ENCODE measurements around the gene DES. TPM values are rescaled to one million over a fixed set of nuclear protein-coding genes. Genes with fewer than 3 reads are reported as not detected.

The DES gene
- total and polyA plus RNA-seq, 2 of the 4 experiments (the other 2 are of a cell fraction): 4.3 to 4.9 TPM

DNA sequence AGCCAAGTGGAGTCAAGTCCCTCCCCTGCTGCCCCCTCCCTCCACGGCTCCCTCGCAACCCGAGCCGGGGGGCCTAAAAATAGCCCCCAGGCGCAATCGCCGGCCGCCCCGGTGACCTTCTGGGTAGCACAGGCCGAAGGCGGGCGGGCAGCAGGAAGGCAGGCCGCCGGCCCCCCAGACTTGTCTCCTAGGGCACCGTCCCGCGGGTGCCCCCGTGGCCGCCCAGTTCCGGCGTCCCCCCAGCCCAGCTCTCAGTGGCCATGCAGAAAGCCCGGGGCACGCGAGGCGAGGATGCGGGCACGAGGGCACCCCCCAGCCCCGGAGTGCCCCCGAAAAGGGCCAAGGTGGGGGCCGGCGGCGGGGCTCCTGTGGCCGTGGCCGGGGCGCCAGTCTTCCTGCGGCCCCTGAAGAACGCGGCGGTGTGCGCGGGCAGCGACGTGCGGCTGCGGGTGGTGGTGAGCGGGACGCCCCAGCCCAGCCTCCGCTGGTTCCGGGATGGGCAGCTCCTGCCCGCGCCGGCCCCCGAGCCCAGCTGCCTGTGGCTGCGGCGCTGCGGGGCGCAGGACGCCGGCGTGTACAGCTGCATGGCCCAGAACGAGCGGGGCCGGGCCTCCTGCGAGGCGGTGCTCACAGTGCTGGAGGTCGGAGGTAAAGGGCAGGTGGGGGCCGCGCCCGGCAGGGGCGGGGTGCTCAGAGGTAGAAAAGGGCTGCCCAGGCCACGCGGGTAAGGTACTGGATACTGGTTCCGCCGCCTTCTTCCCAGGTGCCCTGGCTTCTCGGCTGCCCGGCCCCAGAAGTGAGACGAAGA is 16.7 kb downstream of the DES start, which contains the start of gene SPEG:
TSS of gene SPEG (plus strand) at position 126 of the 808 bp plus-strand sequence. CDS start at position 261, 135 bp downstream.
- Histone ChIP-seq H3K27ac (ENCODE audit: insufficient read depth, low read length) (no peak within 1 kb of the TSS), H4K8ac (ENCODE audit: low read depth in 2 of 2, low read length in 2 of 2) (peak within 1 kb of the TSS in 1 of 2 experiments; percentile 19; a peak in 1 of 4 replicates), H2AK5ac (ENCODE audit: low read depth, low read length) (no peak within 1 kb of the TSS; the same call in 1 of the 2 replicates), H4K20me1 (ENCODE audit: insufficient read depth, low read length) (no peaks in the 10 kb centered on the region), H3K79me1 (ENCODE audit: low read depth in 1 of 2, low read length in 2 of 2) (no peaks in the 10 kb centered on the region), H3K18ac (ENCODE audit: low read depth, low read length) (no peak within 1 kb of the TSS; the same call in 1 of the 2 replicates), H3K27me3 (ENCODE audit: control insufficient read depth, insufficient read depth, low read length) (no peaks in the 10 kb centered on the region; the same call in 1 of the 2 replicates), H3K9me3 (ENCODE audit: control insufficient read depth, insufficient read depth, low read length) (no peaks in the 10 kb centered on the region), H3K36me3 (ENCODE audit: control insufficient read depth, insufficient read depth, low read length) (no peaks in the 10 kb centered on the region), H2BK120ac (ENCODE audit: low read depth, low read length) (no peak within 1 kb of the TSS), H4K91ac (ENCODE audit: insufficient read depth, low read depth, low read length) (no peak within 1 kb of the TSS; the same call in 1 of the 2 replicates), H2AK9ac (replicated peaks; ENCODE audit: low read depth, low read length, poor library complexity) (peak within 1 kb of the TSS; percentile 70), H2AFZ (replicated peaks; ENCODE audit: low read length, poor library complexity) (peak within 1 kb of the TSS; percentile 74), H4K5ac (ENCODE audit: low read depth, low read length) (peak within 1 kb of the TSS; percentile 41; the same call in 1 of the 2 replicates), H2BK5ac (ENCODE audit: low read depth, low read length, poor library complexity, severe bottlenecking) (no peak within 1 kb of the TSS), H3K4me1 (ENCODE audit: control insufficient read depth, insufficient read depth, low read length) (peaks cover 8% of the 10 kb centered on the region), H3K14ac (replicated peaks; ENCODE audit: low read depth, low read length) (no peak within 1 kb of the TSS; the same call in 1 of the 2 replicates), H3K9me1 (ENCODE audit: insufficient read depth, low read length) (peaks cover 3% of the 10 kb centered on the region; the same call in 1 of the 2 replicates), H3K23ac (ENCODE audit: low read depth, low read length) (no peak within 1 kb of the TSS; the same call in 1 of the 2 replicates), H2BK20ac (ENCODE audit: low read depth, low read length) (peak within 1 kb of the TSS; percentile 1; the same call in 1 of the 2 replicates), H2BK15ac (ENCODE audit: low read depth, low read length) (no peak within 1 kb of the TSS), H3K9ac (ENCODE audit: low read depth, low read length) (no peak within 1 kb of the TSS), H3K4me2 (ENCODE audit: low read depth, low read length) (no peak within 1 kb of the TSS), H3K4ac (ENCODE audit: low read depth, low read length) (peak within 1 kb of the TSS; percentile 0; the same call in 1 of the 2 replicates), H3K56ac (ENCODE audit: extremely low read depth, insufficient read depth, low read length) (no peak within 1 kb of the TSS), H3K4me3 (ENCODE audit: insufficient read depth, low read depth, low read length) (no peak within 1 kb of the TSS)
- POLR2A ChIA-PET (ENCODE audit: unreplicated experiment): no interaction called here
- in situ Hi-C loops (cut with MboI; ENCODE audit: low sequenced_read_pairs) (no loop called here), dilution Hi-C loops (cut with HindIII; ENCODE audit: low sequenced_read_pairs, unreplicated experiment) (no loop called here), intact Hi-C loops (cut with micrococcal nuclease) (loop anchor here (1.0 kb wide), 1 partner anchor 32 kb away; no protein-coding TSS in a partner anchor)
- 31% methylated on average over 36 of the region's 77 CpGs; no CpG with 5 or more reads in 1 of the 2 experiments for WGBS, 2 experiments (ENCODE audit: extremely low coverage in 2 of 2, insufficient read length in 1 of 2)
- DNase-seq (no peak), ATAC-seq (ENCODE audit: low read depth) (no peak)
- CTCF ChIA-PET: no interaction called here
- BruUV-seq (replicated peaks): no TSS peak
- TF ChIP-seq RCOR1 (IDR thresholded peaks at IDR 0.05; ENCODE audit: insufficient replicate concordance, low read length) (no peak), CEBPB (IDR thresholded peaks at IDR 0.05; ENCODE audit: low read depth, low read length) (no peak), POLR2A (IDR thresholded peaks at IDR 0.05; ENCODE audit: low read depth, low read length) (no peak), RFX5 (IDR thresholded peaks at IDR 0.05; ENCODE audit: low read depth, low read length) (no peak), USF2 (IDR thresholded peaks at IDR 0.05; ENCODE audit: low read depth, low read length) (no peak), FOS (IDR thresholded peaks at IDR 0.05; ENCODE audit: low read depth, low read length) (no peak), MAFK (IDR thresholded peaks at IDR 0.05; ENCODE audit: low read depth, low read length) (no peak), CTCF (conservative IDR thresholded peaks at IDR 0.05; ENCODE audit: low read depth, low read length) (no peak), BHLHE40 (IDR thresholded peaks at IDR 0.05; ENCODE audit: low read depth, low read length) (no peak), MAZ (IDR thresholded peaks at IDR 0.05; ENCODE audit: borderline replicate concordance, low read depth, low read length) (no peak), RAD21 (IDR thresholded peaks at IDR 0.05; ENCODE audit: low read length) (no peak), NFE2L2 (IDR thresholded peaks at IDR 0.05; ENCODE audit: low read depth, low read length) (no peak), MXI1 (IDR thresholded peaks at IDR 0.05; ENCODE audit: borderline replicate concordance, low read depth, low read length) (no peak)
- TF ChIP-seq, protein P1, sequence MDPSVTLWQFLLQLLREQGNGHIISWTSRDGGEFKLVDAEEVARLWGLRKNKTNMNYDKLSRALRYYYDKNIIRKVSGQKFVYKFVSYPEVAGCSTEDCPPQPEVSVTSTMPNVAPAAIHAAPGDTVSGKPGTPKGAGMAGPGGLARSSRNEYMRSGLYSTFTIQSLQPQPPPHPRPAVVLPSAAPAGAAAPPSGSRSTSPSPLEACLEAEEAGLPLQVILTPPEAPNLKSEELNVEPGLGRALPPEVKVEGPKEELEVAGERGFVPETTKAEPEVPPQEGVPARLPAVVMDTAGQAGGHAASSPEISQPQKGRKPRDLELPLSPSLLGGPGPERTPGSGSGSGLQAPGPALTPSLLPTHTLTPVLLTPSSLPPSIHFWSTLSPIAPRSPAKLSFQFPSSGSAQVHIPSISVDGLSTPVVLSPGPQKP (IDR thresholded peaks at IDR 0.05; ENCODE audit: borderline replicate concordance, low read depth, low read length): no peak
